BE2C (cell line): Measurements from ENCODE around the gene ARHGAP8.
A peak's percentile ranks its signal among the peaks of the same experiment; 100 is the strongest.
"Not testable (repeated sequence)": the region's sequence is repeated elsewhere in the genome, so short reads cannot be mapped to it uniquely, and the experiment has no call there.

Experiments
- DNase-seq: peaks from one replicate; pipeline ENCODE4 v3.0.0-alpha.2; 2020
- H3K27me3 ChIP-seq: fragments of 250-450 bp; sonication (Bioruptor Pico); 2 replicates; pipeline ENCODE4 v1.5.1; 2020; ENCODE audit warnings: mild to moderate bottlenecking
- H3K36me3 ChIP-seq: fragments of 250-450 bp; sonication (Bioruptor Pico); 2 replicates; pipeline ENCODE4 v1.5.1; 2020; ENCODE audit warnings: mild to moderate bottlenecking
- H3K4me1 ChIP-seq: fragments of 250-450 bp; sonication (Bioruptor Pico); 2 replicates; pipeline ENCODE4 v1.5.1; 2020
- H3K4me3 ChIP-seq: 2 replicates; pipeline ENCODE4 v1.5.1; 2011; ENCODE audit warnings: low read depth, low read length
- H3K9me3 ChIP-seq: fragments of 250-450 bp; sonication (Bioruptor Pico); 2 replicates; pipeline ENCODE4 v1.5.1; 2020
- TF ChIP-seq, protein P1 (sequence below): IDR thresholded peaks from 2 replicates; pipeline ENCODE4 v1.5.1; 2012; ENCODE audit warnings: mild to moderate bottlenecking, low read depth, low read length

ARHGAP8 gene

DNA sequence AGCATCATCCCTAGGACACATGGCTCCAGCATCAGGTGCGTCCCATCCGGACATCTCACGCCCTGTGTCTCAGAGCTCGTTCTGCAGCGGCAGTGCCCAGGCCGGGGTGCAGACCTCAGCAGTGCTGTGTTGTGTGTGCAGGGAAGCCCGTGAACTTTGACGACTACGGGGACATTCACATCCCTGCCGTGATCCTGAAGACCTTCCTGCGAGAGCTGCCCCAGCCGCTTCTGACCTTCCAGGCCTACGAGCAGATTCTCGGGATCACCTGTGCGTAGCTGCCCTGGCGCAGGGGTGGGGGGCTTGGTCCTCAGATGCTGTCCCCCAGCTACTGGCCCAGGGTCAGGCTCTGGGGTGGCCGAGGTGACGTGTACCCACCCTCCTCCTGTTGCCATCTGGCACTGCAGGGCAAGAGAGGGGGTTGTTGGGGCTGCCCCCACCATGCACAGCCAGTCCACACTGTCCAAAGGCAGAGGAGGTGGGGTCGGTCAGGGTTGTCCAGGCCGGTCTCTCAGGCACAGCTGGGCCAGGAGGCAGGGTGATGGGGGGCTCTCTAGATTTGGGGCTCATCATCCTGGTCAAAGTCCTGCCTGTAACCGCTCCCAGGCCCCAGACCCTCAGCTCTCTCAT, 96.5 kb downstream of the ARHGAP8 start:
- Histone ChIP-seq H3K27me3 (no peaks in the 10 kb centered on the region), H3K36me3 (no peaks in the 10 kb centered on the region), H3K4me3 (no peak overlapping the region), H3K4me1 (no peaks in the 10 kb centered on the region), H3K9me3 (no peaks in the 10 kb centered on the region)
- TF ChIP-seq, protein P1, sequence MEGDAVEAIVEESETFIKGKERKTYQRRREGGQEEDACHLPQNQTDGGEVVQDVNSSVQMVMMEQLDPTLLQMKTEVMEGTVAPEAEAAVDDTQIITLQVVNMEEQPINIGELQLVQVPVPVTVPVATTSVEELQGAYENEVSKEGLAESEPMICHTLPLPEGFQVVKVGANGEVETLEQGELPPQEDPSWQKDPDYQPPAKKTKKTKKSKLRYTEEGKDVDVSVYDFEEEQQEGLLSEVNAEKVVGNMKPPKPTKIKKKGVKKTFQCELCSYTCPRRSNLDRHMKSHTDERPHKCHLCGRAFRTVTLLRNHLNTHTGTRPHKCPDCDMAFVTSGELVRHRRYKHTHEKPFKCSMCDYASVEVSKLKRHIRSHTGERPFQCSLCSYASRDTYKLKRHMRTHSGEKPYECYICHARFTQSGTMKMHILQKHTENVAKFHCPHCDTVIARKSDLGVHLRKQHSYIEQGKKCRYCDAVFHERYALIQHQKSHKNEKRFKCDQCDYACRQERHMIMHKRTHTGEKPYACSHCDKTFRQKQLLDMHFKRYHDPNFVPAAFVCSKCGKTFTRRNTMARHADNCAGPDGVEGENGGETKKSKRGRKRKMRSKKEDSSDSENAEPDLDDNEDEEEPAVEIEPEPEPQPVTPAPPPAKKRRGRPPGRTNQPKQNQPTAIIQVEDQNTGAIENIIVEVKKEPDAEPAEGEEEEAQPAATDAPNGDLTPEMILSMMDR = no peak
- DNase-seq = no peak

DNA sequence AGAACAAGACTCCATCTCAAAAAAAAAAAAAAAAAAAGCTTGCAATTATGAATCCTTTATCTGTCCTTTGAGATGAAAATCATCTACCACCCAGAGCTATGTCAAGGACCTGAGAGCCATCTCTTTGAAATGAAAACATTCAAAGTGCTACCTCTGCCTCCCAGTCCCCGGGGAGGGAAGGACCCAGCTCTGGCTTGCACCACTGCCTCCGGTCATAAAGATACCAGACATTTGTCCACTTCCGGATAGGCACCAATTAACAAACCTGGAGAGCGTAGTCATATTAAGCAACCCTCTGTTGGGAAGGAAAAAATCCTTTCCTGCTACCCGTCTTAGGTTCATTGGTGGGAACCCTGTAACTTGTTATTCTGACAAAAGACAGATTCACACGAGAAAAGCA, 98.6 kb downstream of the ARHGAP8 start:
- H3K36me3 ChIP-seq = no peaks in the 10 kb centered on the region
- H3K27me3 ChIP-seq = no peaks in the 10 kb centered on the region
- TF ChIP-seq, protein P1 = no peak
- H3K9me3 ChIP-seq = no peaks in the 10 kb centered on the region
- H3K4me1 ChIP-seq = no peaks in the 10 kb centered on the region
- DNase-seq = peak; percentile 62
- H3K4me3 ChIP-seq = no peak overlapping the region

DNA sequence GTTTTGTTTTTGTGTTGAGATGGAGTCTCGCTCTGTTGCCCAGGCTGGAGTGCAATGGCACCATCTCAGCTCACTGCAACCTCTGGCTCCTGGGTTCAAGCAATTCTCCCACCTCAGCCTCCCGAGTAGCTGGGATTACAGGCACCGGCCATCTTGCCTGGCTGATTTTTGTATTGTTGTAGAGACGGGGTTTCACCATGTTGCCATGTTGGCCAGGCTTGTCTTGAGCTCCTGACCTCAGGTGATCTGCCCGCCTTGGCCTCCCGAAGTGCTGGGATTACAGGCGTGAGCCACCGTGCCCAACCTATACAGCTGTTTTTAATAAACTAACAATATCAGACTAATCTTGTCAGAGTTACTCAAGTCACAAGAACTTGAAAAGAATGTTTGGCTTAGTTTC, 102.3 kb downstream of the ARHGAP8 start:
- H3K4me1 ChIP-seq, H3K4me3 ChIP-seq, H3K9me3 ChIP-seq, H3K27me3 ChIP-seq, DNase-seq, H3K36me3 ChIP-seq: not testable (repeated sequence)

DNA sequence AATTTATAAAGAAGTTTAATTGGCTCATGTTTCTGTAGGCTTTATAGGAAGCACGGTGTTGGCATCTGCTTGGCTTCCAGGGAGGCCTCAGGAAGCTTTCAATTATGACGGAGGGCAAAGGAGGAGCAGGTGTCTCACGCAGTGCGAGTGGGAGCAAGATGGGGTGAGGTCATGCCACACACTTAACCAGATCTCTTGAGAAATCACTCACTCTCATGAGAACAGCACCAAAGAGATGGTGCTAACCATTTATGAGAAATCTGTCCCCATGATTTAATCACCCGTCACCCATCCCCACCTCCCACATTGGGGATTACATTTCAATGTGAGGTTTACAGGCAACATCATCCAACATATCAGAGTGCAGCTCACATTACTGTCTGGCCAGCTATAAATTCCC, 103.5 kb downstream of the ARHGAP8 start:
- Histone ChIP-seq H3K9me3 (no peaks in the 10 kb centered on the region), H3K4me1 (peaks cover 4% of the 10 kb centered on the region; the same call in 1 of the 2 replicates), H3K27me3 (no peaks in the 10 kb centered on the region), H3K4me3 (no peak overlapping the region), H3K36me3 (no peaks in the 10 kb centered on the region)
- TF ChIP-seq, protein P1 = no peak
- peak; percentile 1 for DNase-seq

DNA sequence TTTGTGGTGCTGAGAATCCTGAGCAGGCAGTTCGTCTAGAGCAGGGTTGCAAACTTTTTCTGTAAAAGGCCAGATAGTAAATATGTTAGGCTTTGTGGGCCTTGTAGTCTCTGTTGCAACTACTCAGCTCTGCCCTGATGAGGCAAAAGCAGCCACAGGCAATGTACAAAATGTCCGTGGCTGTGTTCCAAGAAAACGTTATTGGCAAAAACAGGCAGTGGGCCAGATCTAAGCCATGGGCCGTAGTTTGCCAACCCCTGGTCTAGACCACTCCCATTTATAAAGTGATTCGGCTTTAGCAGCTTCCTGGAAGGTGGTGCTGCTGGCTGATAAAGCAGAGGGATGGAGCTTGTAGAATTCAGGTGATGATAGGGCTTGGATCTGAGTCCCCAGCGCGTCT, 106.4 kb downstream of the ARHGAP8 start:
- DNase-seq, H3K4me3 ChIP-seq, H3K4me1 ChIP-seq, H3K36me3 ChIP-seq, H3K9me3 ChIP-seq, H3K27me3 ChIP-seq: not testable (repeated sequence)

DNA sequence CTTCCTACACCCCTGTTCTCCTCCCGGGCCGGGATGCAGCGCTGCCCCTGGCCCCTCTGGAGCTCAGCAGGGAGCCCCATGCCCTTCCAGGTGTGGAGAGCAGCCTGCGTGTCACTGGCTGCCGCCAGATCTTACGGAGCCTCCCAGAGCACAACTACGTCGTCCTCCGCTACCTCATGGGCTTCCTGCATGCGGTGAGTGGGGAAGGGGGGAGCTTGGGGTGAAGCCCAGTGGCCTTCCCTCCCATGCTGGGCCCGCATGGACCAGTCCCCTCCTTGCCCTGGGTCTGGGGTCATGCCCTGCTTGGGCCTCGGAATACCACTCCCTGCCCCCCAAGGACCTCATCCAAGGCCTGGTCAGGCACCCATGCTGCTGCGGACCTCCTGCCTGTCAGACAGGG, 107.3 kb downstream of the ARHGAP8 start:
- Histone ChIP-seq H3K9me3 (no peaks in the 10 kb centered on the region), H3K27me3 (no peaks in the 10 kb centered on the region), H3K4me3 (no peak overlapping the region), H3K4me1 (peaks cover 4% of the 10 kb centered on the region; the same call in 1 of the 2 replicates), H3K36me3 (no peaks in the 10 kb centered on the region)
- DNase-seq = no peak
- TF ChIP-seq, protein P1 = no peak

DNA sequence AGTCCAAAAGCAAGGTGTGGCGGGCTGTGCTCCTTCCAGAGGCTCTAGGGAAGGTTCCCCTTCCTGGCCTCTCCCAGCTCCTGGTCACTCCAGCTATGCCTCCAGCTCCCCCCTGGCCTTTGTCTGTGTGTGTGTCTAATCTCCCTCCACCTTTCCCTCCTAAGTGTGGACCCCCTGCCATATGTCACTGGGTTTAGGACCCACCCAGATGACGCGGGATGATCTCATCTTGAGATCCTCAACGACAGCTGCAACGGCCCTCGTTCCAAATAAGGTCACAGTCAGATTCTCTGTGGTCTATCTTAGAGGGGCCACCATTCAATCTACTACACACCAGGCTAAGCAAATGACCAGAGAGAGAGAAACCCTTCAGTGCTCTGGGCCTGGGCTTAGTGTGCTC, 107.9 kb downstream of the ARHGAP8 start:
- H3K4me3 ChIP-seq = no peak overlapping the region
- TF ChIP-seq, protein P1 = no peak
- DNase-seq = no peak
- H3K4me1 ChIP-seq = peaks cover 4% of the 10 kb centered on the region; the same call in 1 of the 2 replicates
- H3K9me3 ChIP-seq = no peaks in the 10 kb centered on the region
- H3K27me3 ChIP-seq = no peaks in the 10 kb centered on the region
- H3K36me3 ChIP-seq = no peaks in the 10 kb centered on the region
